Measurements from ENCODE around the gene NPM3.

DNA sequence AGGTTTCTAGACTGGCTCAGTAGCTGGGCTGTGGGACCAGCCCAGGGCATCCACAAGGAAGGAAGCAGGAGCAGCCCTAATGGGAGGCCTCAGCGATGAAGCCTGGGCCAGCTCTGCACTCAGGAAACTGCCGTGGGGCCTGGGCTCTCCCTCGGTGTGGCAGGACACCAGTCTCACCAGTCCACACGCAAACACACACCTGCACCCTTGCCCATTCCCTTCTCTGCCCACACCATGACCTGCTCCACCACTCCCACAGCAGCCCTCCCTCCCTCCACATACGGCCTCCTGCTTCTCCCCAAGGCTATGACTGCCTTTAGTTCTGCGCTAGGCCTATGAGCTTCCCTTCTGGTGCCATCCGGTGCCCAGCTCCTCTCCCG is 14.5 kb downstream of the NPM3 start:
- TF ChIP-seq EZH2 (IDR thresholded peaks at IDR 0.05; ENCODE audit: low read depth, low read length, severe bottlenecking) (no peak), KDM1A (IDR thresholded peaks at IDR 0.05; ENCODE audit: borderline replicate concordance, low read length) (no peak), SUZ12 (IDR thresholded peaks at IDR 0.05; ENCODE audit: low read length) (no peak)

All from H1 (cell line).